ENCODE data around the gene LYZL6. TPM values are rescaled to one million over a fixed set of nuclear protein-coding genes. Genes with fewer than 3 reads are reported as not detected.

LYZL6 gene
- total and polyA plus RNA-seq, 2 of the 8 experiments (the other 6 are each of a cell fraction or from before 2014, with no cell fraction given) = not detected

GRCh38 chr17:35944151-35944550, 638 bp upstream of the LYZL6 start (continued):
- TF ChIP-seq TEAD4 (IDR thresholded peaks at IDR 0.05; ENCODE audit: low read depth, low read length) (no peak), SP2 (IDR thresholded peaks at IDR 0.05; ENCODE audit: low read length) (no peak), SUZ12 (IDR thresholded peaks at IDR 0.05; ENCODE audit: low read length) (no peak), HDAC2 (IDR thresholded peaks at IDR 0.05; ENCODE audit: borderline replicate concordance in 1 of 2, low read depth in 2 of 2, low read length in 2 of 2) (no peak), KDM4A (IDR thresholded peaks at IDR 0.05; ENCODE audit: low read depth, low read length, severe bottlenecking) (no peak), EGR1 (IDR thresholded peaks at IDR 0.05; ENCODE audit: borderline replicate concordance, low read depth, low read length) (no peak), KDM5A (IDR thresholded peaks at IDR 0.05; ENCODE audit: low read length) (no peak), TAF1 (IDR thresholded peaks at IDR 0.05; ENCODE audit: low read depth, low read length) (no peak), TCF12 (IDR thresholded peaks at IDR 0.05; ENCODE audit: low read depth, low read length) (no peak), GABPA (IDR thresholded peaks at IDR 0.05; ENCODE audit: borderline replicate concordance, insufficient read depth, low read length) (no peak), RXRA (IDR thresholded peaks at IDR 0.05; ENCODE audit: insufficient read depth, low read depth, low read length) (no peak), HDAC6 (IDR thresholded peaks at IDR 0.05; ENCODE audit: low read depth, low read length) (no peak)
